K562 (cell line): Measurements from ENCODE around the gene SLC6A13. TPM values are rescaled to one million over a fixed set of nuclear protein-coding genes. Genes with fewer than 3 reads are reported as not detected.

ENCODE experiments used
- ATAC-seq: fragments of 200-7000 bp; cut with Tn5 transposase; 3 replicates; pipeline ENCODE4 v1.9.1; 2020; ENCODE audit warnings: moderate library complexity
- BruUV-seq: library from RNA; stranded (reverse); fragments of 400-500 nt; replicated peaks from 2 replicates; lab custom pipeline; 2021; lab: Mats Ljungman, UMichigan
- CTCF ChIA-PET: fragments of 300-600 bp; formaldehyde crosslinking; extraction: SDS; loops from one replicate; lab custom pipeline; 2021; ENCODE audit warnings: low intra/inter-chr PET ratio; lab: Yijun Ruan, JAX
- POLR2A ChIA-PET: fragments of 300-600, 350-650 bp; sonication (Branson Sonifier 250); formaldehyde crosslinking; extraction: SDS; loops from one replicate; lab custom pipeline; 2021; ENCODE audit warnings: antibody characterized with exemption, inconsistent platforms; lab: Yijun Ruan, JAX
- DNase-seq, 4 experiments: peaks; one replicate each; pipeline versions ENCODE4 v3.0.0 to v3.0.0-alpha.2; 2011 to 2018; ENCODE audit warnings: low spot score in 3 of 4, mixed read lengths in 3 of 4; ENCODE audit errors: extremely low read depth in 1 of 4
- FAIRE-seq: peaks from 2 replicates; lab custom pipeline; 2011; peaks lifted over from hg19 to GRCh38; lab: Jason Lieb, UNC
- H2AFZ ChIP-seq: 2 replicates; pipeline ENCODE4 v1.6.0; 2011; ENCODE audit warnings: low read depth, low read length, control low read depth, inconsistent platforms
- H3K27ac ChIP-seq: fragments of 200-600 bp; 3 replicates; pipeline ENCODE4 v1.8.0; 2011; ENCODE audit warnings: low read depth, mild to moderate bottlenecking, control low read depth, inconsistent platforms, low read length, moderate library complexity, mixed read lengths; ENCODE audit errors: extremely low read depth
- H3K27me3 ChIP-seq, 2 experiments: fragments of 300-600 bp in 1 of 2; 2 replicates in 1 of 2; 3 replicates in 1 of 2; pipeline versions ENCODE4 v1.6.0 to v1.8.0; 2011; ENCODE audit warnings: inconsistent platforms in 2 of 2, low read length in 2 of 2, mild to moderate bottlenecking in 1 of 2, mixed read lengths in 1 of 2, moderate library complexity in 1 of 2; ENCODE audit not compliant: control insufficient read depth in 2 of 2, insufficient read depth in 2 of 2
- H3K36me3 ChIP-seq: fragments of 300-600 bp; 3 replicates; pipeline ENCODE4 v1.8.0; 2011; ENCODE audit warnings: mild to moderate bottlenecking, low read length, inconsistent platforms; ENCODE audit not compliant: control insufficient read depth, insufficient read depth
- H3K4me1 ChIP-seq, 2 experiments: fragments of 200-600 bp in 1 of 2; replicated peaks in 1 of 2; 2 replicates in 1 of 2; 3 replicates in 1 of 2; pipeline versions ENCODE4 v1.5.1 to v1.8.0; 2011; ENCODE audit warnings: inconsistent platforms in 2 of 2, low read length in 2 of 2, mild to moderate bottlenecking in 1 of 2, mixed read lengths in 1 of 2, moderate library complexity in 1 of 2; ENCODE audit not compliant: control insufficient read depth in 2 of 2, insufficient read depth in 2 of 2
- H3K4me2 ChIP-seq: 2 replicates; pipeline ENCODE4 v1.6.1; 2011; ENCODE audit warnings: low read length, control low read depth, inconsistent platforms, mixed read lengths; ENCODE audit not compliant: insufficient read depth
- H3K4me3 ChIP-seq: fragments of 200-600 bp; sonication (generic), shearing (Covaris generic); 2 replicates; pipeline ENCODE4 v1.5.1; 2016; ENCODE audit warnings: control low read depth, inconsistent platforms
- H3K79me2 ChIP-seq: fragments of 200-600 bp; 3 replicates; pipeline ENCODE4 v1.8.0; 2011; ENCODE audit warnings: low read length, inconsistent platforms; ENCODE audit not compliant: control insufficient read depth, insufficient read depth
- H3K9ac ChIP-seq, 2 experiments: 2 replicates each; pipeline versions ENCODE4 v1.6.0 to v1.6.1; 2011; ENCODE audit warnings: low read depth in 2 of 2, low read length in 2 of 2, control low read depth in 1 of 2, inconsistent platforms in 1 of 2, mild to moderate bottlenecking in 1 of 2, mixed read lengths in 1 of 2; ENCODE audit not compliant: insufficient read depth in 1 of 2
- H3K9me1 ChIP-seq: one replicate; pipeline ENCODE4 v1.6.0; 2011; ENCODE audit warnings: inconsistent platforms, mild to moderate bottlenecking, low read length, moderate library complexity; ENCODE audit not compliant: control insufficient read depth, insufficient read depth
- H3K9me3 ChIP-seq: replicated peaks from 2 replicates; pipeline ENCODE4 v1.5.1; 2011; ENCODE audit warnings: low read depth, low read length, inconsistent platforms; ENCODE audit not compliant: control insufficient read depth, insufficient read depth
- H4K20me1 ChIP-seq: replicated peaks from 2 replicates; pipeline ENCODE4 v1.6.1; 2011; ENCODE audit warnings: low read length, inconsistent platforms, mixed read lengths; ENCODE audit not compliant: control insufficient read depth, insufficient read depth
- ARID1B ChIP-seq: fragments of 450-650 bp; IDR thresholded peaks from 2 replicates; pipeline ENCODE4 v1.6.1; 2016; ENCODE audit warnings: antibody characterized with exemption, mild to moderate bottlenecking, inconsistent platforms
- CBFA2T3 ChIP-seq: fragments of 450-650 bp; IDR thresholded peaks from 2 replicates; pipeline ENCODE4 v1.6.1; 2017
- CEBPG ChIP-seq, 3 experiments: fragments of 200-800 bp in 1 of 3; sonication (Bioruptor generic) in 1 of 3; sonication (generic) in 1 of 3; formaldehyde crosslinking in 1 of 3; IDR thresholded peaks in 2 of 3; conservative IDR thresholded peaks in 1 of 3; 2 replicates each; pipeline versions ENCODE4 v1.6.1 to v1.8.0; 2016 to 2022; ENCODE audit warnings: missing compliant biosample characterization in 2 of 3, missing genetic modification characterization in 2 of 3, mild to moderate bottlenecking in 1 of 3, missing genetic modification reagents in 1 of 3
- CTBP1 ChIP-seq: fragments of 450-650 bp; IDR thresholded peaks from 2 replicates; pipeline ENCODE4 v1.6.1; 2016; ENCODE audit warnings: borderline replicate concordance
- CXXC5 ChIP-seq: fragments of 250-450 bp; sonication (Bioruptor Pico); IDR thresholded peaks from 2 replicates; pipeline ENCODE4 v1.8.0; 2022; ENCODE audit warnings: inconsistent platforms, mild to moderate bottlenecking, moderate library complexity
- DDX20 ChIP-seq: fragments of 450-650 bp; IDR thresholded peaks from 2 replicates; pipeline ENCODE4 v1.6.1; 2016; ENCODE audit warnings: missing genetic modification characterization, low read depth, mild to moderate bottlenecking, missing compliant biosample characterization, moderate library complexity
- MCM2 ChIP-seq: fragments of 450-650 bp; IDR thresholded peaks from 2 replicates; pipeline ENCODE4 v1.6.1; 2017; ENCODE audit warnings: low read depth, mild to moderate bottlenecking
- MYBL2 ChIP-seq, 2 experiments: fragments of 450-650 bp in 1 of 2; sonication (generic) in 1 of 2; formaldehyde crosslinking in 1 of 2; IDR thresholded peaks; 2 replicates each; pipeline versions ENCODE4 v1.6.1 to v1.8.1; 2017 to 2022; ENCODE audit warnings: borderline replicate concordance in 1 of 2, inconsistent platforms in 1 of 2, low read depth in 1 of 2, mild to moderate bottlenecking in 1 of 2, missing genetic modification reagents in 1 of 2, moderate library complexity in 1 of 2
- NCOR1 ChIP-seq: fragments of 450-650 bp; IDR thresholded peaks from 2 replicates; pipeline ENCODE4 v1.6.1; 2016; ENCODE audit warnings: mild to moderate bottlenecking, moderate library complexity
- NFIX ChIP-seq: fragments of 250-450 bp; sonication (Bioruptor Pico); IDR thresholded peaks from 2 replicates; pipeline ENCODE4 v1.4.0; 2020; ENCODE audit warnings: low read depth, mild to moderate bottlenecking, moderate library complexity
- RCOR1 ChIP-seq, 2 experiments: IDR thresholded peaks; 2 replicates each; pipeline ENCODE4 v1.6.1; 2012; ENCODE audit warnings: low read depth in 2 of 2, low read length in 2 of 2, borderline replicate concordance in 1 of 2, improper control_type of control experiment in 1 of 2
- RFX7 ChIP-seq: fragments of 250-450 bp; sonication (Bioruptor Pico); IDR thresholded peaks from 2 replicates; pipeline ENCODE4 v1.5.1; 2021; ENCODE audit warnings: mild to moderate bottlenecking
- TCF3 ChIP-seq: sonication (generic); formaldehyde crosslinking; IDR thresholded peaks from 2 replicates; pipeline ENCODE4 v1.4.0; 2020; ENCODE audit warnings: mild to moderate bottlenecking, missing genetic modification reagents
- TEAD4 ChIP-seq, 2 experiments: sonication (generic) in 1 of 2; formaldehyde crosslinking in 1 of 2; IDR thresholded peaks; 2 replicates each; pipeline versions ENCODE4 v1.6.1 to v1.8.0; 2012 to 2022; ENCODE audit warnings: borderline replicate concordance in 1 of 2, inconsistent platforms in 1 of 2, low read length in 1 of 2, mild to moderate bottlenecking in 1 of 2, missing genetic modification reagents in 1 of 2
- THAP7 ChIP-seq: fragments of 250-450 bp; sonication (Bioruptor Pico); IDR thresholded peaks from 2 replicates; pipeline ENCODE4 v1.5.0; 2021
- THRB ChIP-seq: fragments of 450-650 bp; formaldehyde crosslinking; conservative IDR thresholded peaks from 2 replicates; pipeline ENCODE4 v1.4.0; 2022; ENCODE audit warnings: mild to moderate bottlenecking, missing genetic modification characterization
- TRIM24 ChIP-seq, 2 experiments: fragments of 450-650 bp; IDR thresholded peaks; 2 replicates each; pipeline ENCODE4 v1.6.1; 2016
- ZFP1 ChIP-seq: fragments of 450-650 bp; formaldehyde crosslinking; IDR thresholded peaks from 2 replicates; pipeline ENCODE4 v1.4.0; 2020; ENCODE audit warnings: mild to moderate bottlenecking, mixed read lengths
- ZNF133 ChIP-seq: fragments of 250-450 bp; sonication (Bioruptor Pico); IDR thresholded peaks from 2 replicates; pipeline ENCODE4 v1.4.0; 2020; ENCODE audit warnings: mild to moderate bottlenecking
- ZNF224 ChIP-seq: sonication (generic); formaldehyde crosslinking; IDR thresholded peaks from 2 replicates; pipeline ENCODE4 v1.8.0; 2022; ENCODE audit warnings: mild to moderate bottlenecking, missing genetic modification reagents
- ZNF584 ChIP-seq: fragments of 200-800 bp; sonication (Bioruptor generic); IDR thresholded peaks from 2 replicates; pipeline ENCODE4 v1.6.1; 2016; ENCODE audit warnings: low read depth, mild to moderate bottlenecking, missing genetic modification characterization, missing compliant biosample characterization
- WGBS: fragments of 100-300 bp; shearing (Covaris generic); methylation state at CpG from one replicate; pipeline ENCODE4 v1.1.6; 2016; ENCODE audit warnings: low coverage, mixed read lengths; ENCODE audit not compliant: insufficient coverage; ENCODE audit errors: missing lambda C conversion rate; 5-methylcytosine and 5-hydroxymethylcytosine counted together
- in situ Hi-C: fragments of 300-500 bp; cut with MboI; formaldehyde crosslinking; loops from 4 replicates; pipeline ENCODE4 v1.15.0; 2018; ENCODE audit warnings: inconsistent platforms, mixed read lengths
- intact Hi-C: fragments of 100-400 bp; cut with micrococcal nuclease; formaldehyde crosslinking; loops from 2 replicates; pipeline ENCODE4 v1.14.2; 2022
- polyA plus RNA-seq, 8 experiments: library from polyadenylated mRNA; depleted of rRNA in 4 of 8; stranded (reverse) in 5 of 8; unstranded in 3 of 8; fragments of >200 nt; fragmentation: Nextera tagmentation in 2 of 8; fragmentation: Illumina TruSeq in 1 of 8; extraction: Ambion mirVana in 2 of 8; extraction: Trizol in 1 of 8; gene quantifications; 2 replicates each; pipeline versions ENCODE4 v1.2.1 to v1.2.3, GENCODE V29; 2011 to 2014; ENCODE audit warnings: inconsistent platforms in 1 of 8, missing spikeins in 1 of 8
- total RNA-seq, 7 experiments: library from RNA; depleted of rRNA in 6 of 7; stranded (reverse); fragments of >200 nt in 6 of 7; fragmentation: Illumina TruSeq in 2 of 7; extraction: Trizol in 2 of 7; gene quantifications; 2 replicates each; pipeline versions ENCODE4 v1.2.1 to v1.2.3, GENCODE V29; 2011 to 2021; ENCODE audit warnings: low replicate concordance in 1 of 7

Gene SLC6A13
- total and polyA plus RNA-seq, 9 of the 15 experiments (the other 6 are each of a cell fraction or from before 2014, with no cell fraction given): 0.06 to 0.33 (median 0.22) TPM; not detected in 4

- no peak overlapping the region for H3K4me3 ChIP-seq
- in situ Hi-C loops (no loop called here), intact Hi-C loops (no loop called here)
- no TSS peak for BruUV-seq
- H3K9me3 ChIP-seq: no peaks in the 10 kb centered on the region
- no peak overlapping the region for H3K27ac ChIP-seq
- H3K4me2 ChIP-seq: no peak overlapping the region; the same call in 1 of the 2 replicates
- H3K4me1 ChIP-seq: peaks cover 0 to 12% of the 10 kb centered on the region in 2 experiments; a peak in 3 of 5 replicates
- no peaks in the 10 kb centered on the region; a peak in 2 of 5 replicates for H3K27me3 ChIP-seq
- no peak for FAIRE-seq
- H3K79me2 ChIP-seq: no peaks in the 10 kb centered on the region
- POLR2A ChIA-PET: no interaction called here
- ATAC-seq: no peak; the same call in 2 of the 3 replicates
- no peak overlapping the region for H3K9ac ChIP-seq
- H3K9me1 ChIP-seq: no peaks in the 10 kb centered on the region
- H2AFZ ChIP-seq: peak overlapping the region; percentile 28; the same call in 1 of the 2 replicates
- peak in 1 of 4 experiments; percentile 9 for DNase-seq
- H4K20me1 ChIP-seq: no peaks in the 10 kb centered on the region
- CTCF ChIA-PET: no interaction called here
- WGBS: 0% methylated on average over 3 of the region's 3 CpGs
- no peaks in the 10 kb centered on the region for H3K36me3 ChIP-seq
- TF ChIP-seq ARID1B (peak; percentile 57; the same call in 1 of the 2 replicates), CBFA2T3 (peak; percentile 47), THRB (no peak), TRIM24 (IDR thresholded peaks at IDR 0.05) (peak in 1 of 2 experiments; percentile 42; a peak in 1 of 4 replicates), TCF3 (peak; percentile 64), ZNF224 (no peak), ZNF133 (CRISPR knock-in tag) (no peak), THAP7 (CRISPR knock-in tag) (no peak), CEBPG (CRISPR knock-in tag; IDR thresholded peaks at IDR 0.05) (no peak), CEBPG (tag; conservative IDR thresholded peaks at IDR 0.05 in 1 of 2, IDR thresholded peaks at IDR 0.05 in 1 of 2) (0 out of 4 replicates have a peak, but pooled peaks of 1 of the 2 experiments have one; percentile 37), ZFP1 (no peak), ZNF584 (CRISPR knock-in tag) (peak; percentile 71), RFX7 (CRISPR knock-in tag) (no peak), MCM2 (no peak), MYBL2 (IDR thresholded peaks at IDR 0.05; ENCODE audit: low read depth) (no peak), MYBL2 (CRISPR knock-in tag; IDR thresholded peaks at IDR 0.05; ENCODE audit: borderline replicate concordance) (no peak), NCOR1 (0 out of 2 replicates have a peak, but pooled peaks have one; percentile 9), TEAD4 (IDR thresholded peaks at IDR 0.05; ENCODE audit: low read length) (peak; percentile 50; the same call in 1 of the 2 replicates), TEAD4 (CRISPR knock-in tag; IDR thresholded peaks at IDR 0.05; ENCODE audit: borderline replicate concordance) (no peak), RCOR1 (IDR thresholded peaks at IDR 0.05; ENCODE audit: borderline replicate concordance in 1 of 2, low read depth in 2 of 2, low read length in 2 of 2) (peak in 1 of 2 experiments; percentile 8; a peak in 1 of 4 replicates), DDX20 (tag) (no peak), CXXC5 (CRISPR knock-in tag) (0 out of 2 replicates have a peak, but pooled peaks have one; percentile 10), CTBP1 (peak; percentile 52; the same call in 1 of the 2 replicates), NFIX (CRISPR knock-in tag) (no peak)
Observed at GRCh38 chr12:264269-264668, 1.6 kb upstream of the SLC6A13 start.
